ENCODE measurements around the gene SAP25.

Gene SAP25

DNA sequence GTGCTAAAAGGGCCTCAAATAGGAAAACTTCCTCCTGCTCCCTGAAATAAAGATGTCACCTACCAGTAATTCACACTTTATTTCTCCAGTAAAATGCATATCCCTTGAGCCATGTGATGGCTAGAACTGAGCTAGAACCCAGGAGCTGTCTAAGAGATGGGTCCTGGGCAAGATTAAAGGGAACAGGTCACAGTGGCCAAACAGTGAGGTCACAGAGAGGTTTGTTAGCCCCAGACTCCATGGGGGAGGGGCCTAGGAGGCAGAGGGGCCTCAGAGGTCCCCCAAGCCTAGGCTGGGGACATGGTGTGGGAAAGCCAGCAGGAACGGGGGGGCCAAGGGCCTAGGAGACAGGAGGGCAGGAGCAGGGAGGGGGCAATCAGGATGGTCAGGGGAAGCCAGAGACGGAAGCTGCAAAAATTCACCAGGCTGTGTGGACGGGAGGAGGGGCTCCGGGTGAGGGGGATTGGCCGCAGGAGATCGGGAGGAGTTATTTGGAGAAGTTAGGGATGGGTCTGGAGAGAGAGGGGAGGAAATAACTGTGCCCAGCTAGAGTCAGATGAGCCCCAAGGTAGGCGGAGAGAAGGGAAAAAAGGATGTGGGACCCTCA lies 15.7 kb upstream of the SAP25 start:
- no peaks in the 10 kb centered on the region for H3K36me3 ChIP-seq (replicated peaks; ENCODE audit: insufficient read depth, low read length)
- no peak overlapping the region for H3K27ac ChIP-seq (ENCODE audit: low read length)
- H2AFZ ChIP-seq (ENCODE audit: low read length), result no peak overlapping the region
- no peaks in the 10 kb centered on the region for H3K9me2 ChIP-seq (replicated peaks; ENCODE audit: insufficient read depth, low read length)
- no peak overlapping the region for H3K4me3 ChIP-seq (ENCODE audit: low read length)
- DNase-seq, result no peak
- no peaks in the 10 kb centered on the region for H3K9me3 ChIP-seq (replicated peaks; ENCODE audit: insufficient read depth, low read length)
- no peak overlapping the region for H3K4me2 ChIP-seq (ENCODE audit: low read depth, low read length)
- H3F3A ChIP-seq (ENCODE audit: insufficient read depth, low read length), result 0 out of 2 replicates have a peak, but pooled peaks cover 11% of the 10 kb centered on the region
- H3K9ac ChIP-seq (ENCODE audit: low read length), result no peak overlapping the region
- peaks cover 12% of the 10 kb centered on the region for H3K79me2 ChIP-seq (ENCODE audit: low read length)
- no peak for TF ChIP-seq EZH2 (optimal IDR thresholded peaks at IDR 0.05; ENCODE audit: low read depth, low read length)
- no peak for TF ChIP-seq EZH2phosphoT487 (IDR thresholded peaks at IDR 0.05; ENCODE audit: low read length)
- TF ChIP-seq, protein P1, sequence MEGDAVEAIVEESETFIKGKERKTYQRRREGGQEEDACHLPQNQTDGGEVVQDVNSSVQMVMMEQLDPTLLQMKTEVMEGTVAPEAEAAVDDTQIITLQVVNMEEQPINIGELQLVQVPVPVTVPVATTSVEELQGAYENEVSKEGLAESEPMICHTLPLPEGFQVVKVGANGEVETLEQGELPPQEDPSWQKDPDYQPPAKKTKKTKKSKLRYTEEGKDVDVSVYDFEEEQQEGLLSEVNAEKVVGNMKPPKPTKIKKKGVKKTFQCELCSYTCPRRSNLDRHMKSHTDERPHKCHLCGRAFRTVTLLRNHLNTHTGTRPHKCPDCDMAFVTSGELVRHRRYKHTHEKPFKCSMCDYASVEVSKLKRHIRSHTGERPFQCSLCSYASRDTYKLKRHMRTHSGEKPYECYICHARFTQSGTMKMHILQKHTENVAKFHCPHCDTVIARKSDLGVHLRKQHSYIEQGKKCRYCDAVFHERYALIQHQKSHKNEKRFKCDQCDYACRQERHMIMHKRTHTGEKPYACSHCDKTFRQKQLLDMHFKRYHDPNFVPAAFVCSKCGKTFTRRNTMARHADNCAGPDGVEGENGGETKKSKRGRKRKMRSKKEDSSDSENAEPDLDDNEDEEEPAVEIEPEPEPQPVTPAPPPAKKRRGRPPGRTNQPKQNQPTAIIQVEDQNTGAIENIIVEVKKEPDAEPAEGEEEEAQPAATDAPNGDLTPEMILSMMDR (IDR thresholded peaks at IDR 0.05; ENCODE audit: low read length), result no peak
- H3K27me3 ChIP-seq (replicated peaks; ENCODE audit: insufficient read depth, low read length), result peaks cover 59% of the 10 kb centered on the region
- no peaks in the 10 kb centered on the region for H4K20me1 ChIP-seq (ENCODE audit: insufficient read depth, low read length)
- 0 out of 2 replicates have a peak, but pooled peaks cover 3% of the 10 kb centered on the region for H3K4me1 ChIP-seq (ENCODE audit: low read length)

DNA sequence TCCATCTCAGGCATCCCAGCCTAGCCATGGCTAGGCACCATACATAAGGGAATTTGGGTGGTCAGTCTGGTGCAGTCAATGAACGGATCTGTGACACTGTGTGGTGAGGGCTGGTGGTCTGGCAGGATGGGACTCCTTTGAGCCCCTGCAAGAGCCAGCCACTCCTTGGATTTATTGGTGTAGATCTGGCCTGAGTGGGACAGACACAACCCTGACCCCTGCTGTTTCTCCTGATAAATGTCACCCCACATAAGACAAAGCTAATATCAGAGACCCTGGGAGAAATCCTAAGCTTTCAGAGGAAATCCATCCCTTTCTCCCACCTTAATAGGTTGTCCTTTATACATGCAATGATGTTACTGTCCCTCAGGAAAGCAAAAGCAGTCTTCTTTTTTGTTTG lies 14.7 kb upstream of the SAP25 start:
- H4K20me1 ChIP-seq (ENCODE audit: insufficient read depth, low read length), result no peaks in the 10 kb centered on the region
- no peak overlapping the region for H3K4me3 ChIP-seq (ENCODE audit: low read length)
- H2AFZ ChIP-seq (ENCODE audit: low read length), result no peak overlapping the region
- no peak for DNase-seq
- no peaks in the 10 kb centered on the region for H3K36me3 ChIP-seq (replicated peaks; ENCODE audit: insufficient read depth, low read length)
- no peak overlapping the region for H3K4me2 ChIP-seq (ENCODE audit: low read depth, low read length)
- H3K27me3 ChIP-seq (replicated peaks; ENCODE audit: insufficient read depth, low read length), result peaks cover 53% of the 10 kb centered on the region
- peaks cover 21% of the 10 kb centered on the region for H3K79me2 ChIP-seq (ENCODE audit: low read length)
- no peak overlapping the region for H3K9ac ChIP-seq (ENCODE audit: low read length)
- no peak overlapping the region for H3K27ac ChIP-seq (ENCODE audit: low read length)
- H3F3A ChIP-seq (ENCODE audit: insufficient read depth, low read length), result peaks cover 18% of the 10 kb centered on the region; the same call in 1 of the 2 replicates
- H3K9me3 ChIP-seq (replicated peaks; ENCODE audit: insufficient read depth, low read length), result no peaks in the 10 kb centered on the region
- no peaks in the 10 kb centered on the region for H3K9me2 ChIP-seq (replicated peaks; ENCODE audit: insufficient read depth, low read length)
- peaks cover 6% of the 10 kb centered on the region; the same call in 1 of the 2 replicates for H3K4me1 ChIP-seq (ENCODE audit: low read length)
- TF ChIP-seq, protein P1 (IDR thresholded peaks at IDR 0.05; ENCODE audit: low read length), result peak; percentile 38
- TF ChIP-seq EZH2phosphoT487 (IDR thresholded peaks at IDR 0.05; ENCODE audit: low read length) (no peak), EZH2 (optimal IDR thresholded peaks at IDR 0.05; ENCODE audit: low read depth, low read length) (no peak)

DNA sequence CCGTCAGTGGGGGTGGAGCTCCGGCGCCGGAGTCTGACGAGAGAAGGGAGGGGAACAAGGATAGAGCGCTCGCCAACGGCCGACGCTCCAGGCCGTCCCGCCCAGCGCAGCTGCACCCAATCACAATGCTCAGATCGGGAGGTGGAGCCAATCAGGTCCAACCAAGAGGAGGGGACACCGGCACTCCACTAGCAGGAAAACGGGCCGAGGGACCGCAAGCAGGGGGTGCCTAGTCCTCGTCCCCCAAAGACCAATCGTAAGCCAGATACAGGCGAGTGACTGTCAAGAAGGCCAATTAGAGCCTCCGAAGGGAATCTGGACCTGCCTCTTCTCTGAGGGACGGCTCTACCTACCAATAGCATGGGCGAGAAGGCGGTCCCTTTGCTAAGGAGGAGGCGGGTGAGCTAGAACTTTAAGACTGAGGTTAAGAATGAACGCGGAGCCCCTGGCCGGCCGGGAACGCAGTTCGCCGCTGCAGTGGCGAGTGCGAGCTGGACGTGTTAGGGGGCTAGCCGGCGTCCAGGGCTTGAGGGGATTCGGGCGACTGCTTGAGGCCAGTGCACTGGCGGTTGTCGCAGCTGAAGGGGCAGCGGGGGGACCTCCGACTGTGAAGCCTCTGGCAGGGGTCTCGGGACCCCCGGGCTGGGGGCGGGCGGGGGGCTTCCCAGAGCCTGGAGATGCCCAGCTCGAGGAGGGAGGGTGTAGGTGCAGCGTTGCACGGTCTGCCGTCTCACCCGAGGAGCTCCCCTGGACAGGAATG lies 12.7 kb upstream of the SAP25 start, which contains the start of gene FBXO24:
Gene FBXO24, plus strand, starts transcription at position 63 of the 760 bp plus-strand sequence. Its CDS starts 298 bp downstream, at position 361.
- peak within 1 kb of the TSS; percentile 96 for H3K4me2 ChIP-seq (ENCODE audit: low read depth, low read length)
- H2AFZ ChIP-seq (ENCODE audit: low read length), result peak within 1 kb of the TSS; percentile 73
- H3K4me3 ChIP-seq (ENCODE audit: low read length), result peak within 1 kb of the TSS; percentile 95

More for the DNA sequence above, 12.7 kb upstream of the SAP25 start, which contains the start of gene FBXO24:
- Histone ChIP-seq H3K9me2 (replicated peaks; ENCODE audit: insufficient read depth, low read length) (no peaks in the 10 kb centered on the region), H3K9ac (ENCODE audit: low read length) (peak within 1 kb of the TSS; percentile 99), H3F3A (ENCODE audit: insufficient read depth, low read length) (peaks cover 20% of the 10 kb centered on the region; the same call in 1 of the 2 replicates), H3K9me3 (replicated peaks; ENCODE audit: insufficient read depth, low read length) (no peaks in the 10 kb centered on the region), H3K79me2 (ENCODE audit: low read length) (peaks cover 35% of the 10 kb centered on the region), H3K4me1 (ENCODE audit: low read length) (peaks cover 11% of the 10 kb centered on the region; the same call in 1 of the 2 replicates), H3K27ac (ENCODE audit: low read length) (peak within 1 kb of the TSS; percentile 94), H3K36me3 (replicated peaks; ENCODE audit: insufficient read depth, low read length) (no peaks in the 10 kb centered on the region), H3K27me3 (replicated peaks; ENCODE audit: insufficient read depth, low read length) (peaks cover 37% of the 10 kb centered on the region), H4K20me1 (ENCODE audit: insufficient read depth, low read length) (no peaks in the 10 kb centered on the region)
- TF ChIP-seq, protein P1 (IDR thresholded peaks at IDR 0.05; ENCODE audit: low read length), result no peak
- no peak for TF ChIP-seq EZH2phosphoT487 (IDR thresholded peaks at IDR 0.05; ENCODE audit: low read length)
- no peak for TF ChIP-seq EZH2 (optimal IDR thresholded peaks at IDR 0.05; ENCODE audit: low read depth, low read length)
- DNase-seq, result peak; percentile 99

Data from MM.1S (cell line).